ENCODE measurements around the gene FANCI.

DNA sequence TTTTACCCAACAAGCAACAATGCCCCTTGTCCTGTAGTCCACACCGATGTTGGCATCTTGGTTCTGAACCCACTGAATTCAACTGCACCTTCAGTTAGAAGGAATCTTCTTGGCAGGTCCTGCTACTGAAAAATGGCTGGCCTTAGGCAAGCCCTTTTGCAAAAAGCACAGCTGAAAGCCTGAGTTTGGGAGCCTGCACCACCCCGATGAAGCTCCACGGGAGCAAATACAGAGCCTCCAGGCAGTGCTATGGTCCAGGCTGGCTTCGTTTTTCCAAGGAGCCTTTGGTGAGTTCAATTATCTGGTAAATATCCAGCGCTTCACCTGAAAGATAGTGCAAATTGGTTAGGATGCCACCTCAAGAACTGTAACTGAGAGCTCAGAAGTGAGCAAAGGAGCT is 72.7 kb downstream of the FANCI start:
- TF ChIP-seq EZH2 (conservative IDR thresholded peaks at IDR 0.05; ENCODE audit: low read depth, low read length) (no peak), ZNF747 (CRISPR knock-in tag; IDR thresholded peaks at IDR 0.05; ENCODE audit: borderline replicate concordance) (no peak), ZNF382 (CRISPR knock-in tag; IDR thresholded peaks at IDR 0.05; ENCODE audit: borderline replicate concordance) (no peak), ZNF550 (CRISPR knock-in tag; IDR thresholded peaks at IDR 0.05; ENCODE audit: borderline replicate concordance) (no peak), ZNF766 (CRISPR knock-in tag; IDR thresholded peaks at IDR 0.05; ENCODE audit: borderline replicate concordance) (no peak), CTCF (CRISPR knock-in tag; IDR thresholded peaks at IDR 0.05) (no peak), KAT8 (CRISPR knock-in tag; IDR thresholded peaks at IDR 0.05) (no peak), ZNF672 (CRISPR knock-in tag; IDR thresholded peaks at IDR 0.05) (no peak)
- TF ChIP-seq, protein P1, sequence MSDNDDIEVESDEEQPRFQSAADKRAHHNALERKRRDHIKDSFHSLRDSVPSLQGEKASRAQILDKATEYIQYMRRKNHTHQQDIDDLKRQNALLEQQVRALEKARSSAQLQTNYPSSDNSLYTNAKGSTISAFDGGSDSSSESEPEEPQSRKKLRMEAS (IDR thresholded peaks at IDR 0.05), result no peak

Measured in HepG2 (cell line).